KMS-11 (cell line): ENCODE results near the gene ALDH3B2.

Source experiments
- H2AFZ ChIP-seq: fragments of 200-600 bp; sonication (generic); 2 replicates; pipeline ENCODE4 v1.6.1; 2016; ENCODE audit warnings: antibody characterized with exemption, mixed run types, low read depth
- H3K27ac ChIP-seq: fragments of 200-600 bp; sonication (generic); 2 replicates; pipeline ENCODE4 v1.6.1; 2016; ENCODE audit warnings: mild to moderate bottlenecking, mixed run types
- H3K27me3 ChIP-seq: fragments of 200-600 bp; sonication (generic); 2 replicates; pipeline ENCODE4 v1.6.1; 2017; ENCODE audit warnings: mild to moderate bottlenecking, low read depth, mixed run types, moderate library complexity; ENCODE audit not compliant: insufficient read depth
- H3K36me3 ChIP-seq: fragments of 200-600 bp; sonication (generic); 2 replicates; pipeline ENCODE4 v1.6.1; 2017; ENCODE audit warnings: mild to moderate bottlenecking, mixed run types; ENCODE audit not compliant: insufficient read depth
- H3K4me1 ChIP-seq: fragments of 200-600 bp; sonication (generic); 2 replicates; pipeline ENCODE4 v1.6.1; 2016; ENCODE audit warnings: mild to moderate bottlenecking, low read depth, mixed run types; ENCODE audit not compliant: poor library complexity, severe bottlenecking
- H3K4me2 ChIP-seq: fragments of 200-600 bp; sonication (generic); 2 replicates; pipeline ENCODE4 v1.7.0; 2016; ENCODE audit warnings: mild to moderate bottlenecking, mixed run types
- H3K4me3 ChIP-seq: fragments of 200-600 bp; sonication (generic); IDR thresholded peaks from 2 replicates; pipeline ENCODE4 v1.6.1; 2017; ENCODE audit warnings: low read depth, low read length, mixed read lengths; ENCODE audit not compliant: insufficient read depth
- H3K79me2 ChIP-seq: fragments of 200-600 bp; sonication (generic); 2 replicates; pipeline ENCODE4 v1.6.1; 2016; ENCODE audit warnings: low read depth, mixed run types; ENCODE audit not compliant: insufficient read depth
- H3K9ac ChIP-seq: fragments of 200-600 bp; sonication (generic); 2 replicates; pipeline ENCODE4 v1.6.1; 2016; ENCODE audit warnings: mild to moderate bottlenecking, mixed run types
- H4K20me1 ChIP-seq: fragments of 200-600 bp; sonication (generic); 2 replicates; pipeline ENCODE4 v1.6.1; 2016; ENCODE audit warnings: mild to moderate bottlenecking, mixed run types; ENCODE audit not compliant: insufficient read depth
- TF ChIP-seq, protein P1 (sequence below): fragments of 200-600 bp; sonication (generic); conservative IDR thresholded peaks from 2 replicates; pipeline ENCODE4 v1.6.1; 2017; ENCODE audit warnings: low read depth, mild to moderate bottlenecking, antibody characterized with exemption, low read length, moderate library complexity, mixed read lengths

ALDH3B2 gene

DNA sequence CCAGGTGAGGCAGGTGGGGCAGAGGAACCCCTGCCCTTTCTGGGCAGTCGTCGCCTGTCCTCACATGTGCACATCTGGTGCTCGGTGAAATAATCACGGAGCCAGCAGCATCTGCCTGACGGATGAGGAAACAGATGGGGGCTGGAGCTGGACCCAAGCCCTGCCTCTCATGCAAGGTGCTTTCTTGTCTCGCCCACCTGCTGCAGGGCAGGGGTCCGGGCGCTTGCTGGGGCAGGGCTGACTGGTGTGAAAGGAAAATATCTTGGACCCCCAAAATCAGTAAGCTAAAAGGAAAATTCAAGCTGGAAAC lies 3.3 kb downstream of the ALDH3B2 start:
- Histone ChIP-seq H3K4me2 (no peak overlapping the region), H2AFZ (no peak overlapping the region), H3K4me1 (no peaks in the 10 kb centered on the region), H3K27ac (no peak overlapping the region), H3K4me3 (no peak overlapping the region), H3K9ac (no peak overlapping the region), H3K36me3 (no peaks in the 10 kb centered on the region), H3K79me2 (no peaks in the 10 kb centered on the region), H4K20me1 (no peaks in the 10 kb centered on the region), H3K27me3 (no peaks in the 10 kb centered on the region; the same call in 1 of the 2 replicates)
- TF ChIP-seq, protein P1, sequence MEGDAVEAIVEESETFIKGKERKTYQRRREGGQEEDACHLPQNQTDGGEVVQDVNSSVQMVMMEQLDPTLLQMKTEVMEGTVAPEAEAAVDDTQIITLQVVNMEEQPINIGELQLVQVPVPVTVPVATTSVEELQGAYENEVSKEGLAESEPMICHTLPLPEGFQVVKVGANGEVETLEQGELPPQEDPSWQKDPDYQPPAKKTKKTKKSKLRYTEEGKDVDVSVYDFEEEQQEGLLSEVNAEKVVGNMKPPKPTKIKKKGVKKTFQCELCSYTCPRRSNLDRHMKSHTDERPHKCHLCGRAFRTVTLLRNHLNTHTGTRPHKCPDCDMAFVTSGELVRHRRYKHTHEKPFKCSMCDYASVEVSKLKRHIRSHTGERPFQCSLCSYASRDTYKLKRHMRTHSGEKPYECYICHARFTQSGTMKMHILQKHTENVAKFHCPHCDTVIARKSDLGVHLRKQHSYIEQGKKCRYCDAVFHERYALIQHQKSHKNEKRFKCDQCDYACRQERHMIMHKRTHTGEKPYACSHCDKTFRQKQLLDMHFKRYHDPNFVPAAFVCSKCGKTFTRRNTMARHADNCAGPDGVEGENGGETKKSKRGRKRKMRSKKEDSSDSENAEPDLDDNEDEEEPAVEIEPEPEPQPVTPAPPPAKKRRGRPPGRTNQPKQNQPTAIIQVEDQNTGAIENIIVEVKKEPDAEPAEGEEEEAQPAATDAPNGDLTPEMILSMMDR = no peak

DNA sequence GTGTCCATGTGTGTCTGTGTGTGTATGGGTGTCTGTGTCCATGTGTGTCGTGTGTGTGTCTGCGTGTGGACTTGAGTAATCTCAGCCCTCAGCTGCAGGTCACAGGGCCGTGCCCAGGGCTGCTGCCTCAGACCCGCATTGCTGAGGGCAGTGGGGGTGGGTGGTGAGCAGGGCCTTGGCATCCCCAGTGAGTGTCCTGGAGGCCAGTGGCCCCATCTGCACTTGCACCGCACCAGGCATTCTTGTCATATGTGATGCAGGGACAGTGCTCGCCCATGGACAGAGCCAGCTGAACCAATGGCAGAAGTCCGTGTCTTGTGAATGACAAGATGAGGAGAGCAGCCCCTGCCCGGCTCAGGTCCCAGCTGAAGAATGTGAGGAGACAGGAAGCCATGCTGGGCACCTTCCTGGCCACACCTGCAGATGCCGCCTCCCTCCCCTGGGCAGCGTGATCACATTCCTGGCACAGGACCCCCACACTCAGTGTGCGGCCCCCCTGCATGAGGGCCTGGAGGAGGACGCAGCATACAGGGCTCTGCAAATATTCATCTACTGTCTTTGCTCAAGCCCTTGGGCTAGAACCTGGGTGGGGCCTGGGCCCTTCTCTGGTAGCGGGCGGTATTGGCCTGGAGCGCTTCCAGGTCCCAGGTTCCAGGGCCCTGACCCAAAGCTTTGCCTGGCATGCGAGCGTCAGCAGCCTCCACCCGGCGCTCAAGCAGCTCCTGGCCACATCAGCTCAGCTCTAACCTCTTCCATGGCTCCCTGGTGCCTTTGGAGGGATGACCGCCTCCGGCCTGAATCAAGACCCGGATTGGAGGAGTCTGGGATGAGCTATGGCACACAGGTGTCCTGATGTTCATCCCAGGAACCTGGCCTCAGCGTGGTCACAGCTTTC lies 3.9 kb downstream of the ALDH3B2 start:
- no peaks in the 10 kb centered on the region for H3K36me3 ChIP-seq
- no peak overlapping the region for H3K9ac ChIP-seq
- no peaks in the 10 kb centered on the region for H3K79me2 ChIP-seq
- H3K4me2 ChIP-seq = no peak overlapping the region
- no peak overlapping the region for H3K4me3 ChIP-seq
- no peak overlapping the region for H3K27ac ChIP-seq
- H3K27me3 ChIP-seq = no peaks in the 10 kb centered on the region; the same call in 1 of the 2 replicates
- no peak overlapping the region for H2AFZ ChIP-seq
- TF ChIP-seq, protein P1 = no peak
- H3K4me1 ChIP-seq = no peaks in the 10 kb centered on the region
- H4K20me1 ChIP-seq = no peaks in the 10 kb centered on the region

DNA sequence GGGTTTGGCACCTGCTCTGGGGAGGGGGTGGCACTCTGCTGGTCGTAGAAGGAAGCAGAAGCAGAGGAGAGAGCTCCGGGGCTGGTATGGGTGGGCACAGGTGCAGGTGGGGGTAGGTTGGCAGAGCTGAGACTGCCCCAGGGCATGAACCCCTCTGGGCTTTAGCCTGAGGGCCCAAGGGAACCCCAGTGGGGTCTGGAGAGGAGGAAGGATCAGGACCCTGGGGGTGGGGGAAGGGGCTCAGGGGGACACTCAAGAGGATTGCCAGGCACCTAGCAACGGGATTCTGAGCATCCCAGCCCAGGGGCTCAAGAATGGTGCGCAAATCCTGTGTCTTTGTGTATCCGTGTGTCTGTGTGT lies 6.3 kb downstream of the ALDH3B2 start:
- H3K36me3 ChIP-seq = no peaks in the 10 kb centered on the region
- H3K4me2 ChIP-seq = no peak overlapping the region
- H4K20me1 ChIP-seq = no peaks in the 10 kb centered on the region
- no peak overlapping the region for H2AFZ ChIP-seq
- no peak overlapping the region for H3K27ac ChIP-seq
- no peak overlapping the region for H3K4me3 ChIP-seq
- H3K79me2 ChIP-seq = no peaks in the 10 kb centered on the region
- no peaks in the 10 kb centered on the region; the same call in 1 of the 2 replicates for H3K27me3 ChIP-seq
- no peaks in the 10 kb centered on the region for H3K4me1 ChIP-seq
- H3K9ac ChIP-seq = no peak overlapping the region
- TF ChIP-seq, protein P1 = no peak

DNA sequence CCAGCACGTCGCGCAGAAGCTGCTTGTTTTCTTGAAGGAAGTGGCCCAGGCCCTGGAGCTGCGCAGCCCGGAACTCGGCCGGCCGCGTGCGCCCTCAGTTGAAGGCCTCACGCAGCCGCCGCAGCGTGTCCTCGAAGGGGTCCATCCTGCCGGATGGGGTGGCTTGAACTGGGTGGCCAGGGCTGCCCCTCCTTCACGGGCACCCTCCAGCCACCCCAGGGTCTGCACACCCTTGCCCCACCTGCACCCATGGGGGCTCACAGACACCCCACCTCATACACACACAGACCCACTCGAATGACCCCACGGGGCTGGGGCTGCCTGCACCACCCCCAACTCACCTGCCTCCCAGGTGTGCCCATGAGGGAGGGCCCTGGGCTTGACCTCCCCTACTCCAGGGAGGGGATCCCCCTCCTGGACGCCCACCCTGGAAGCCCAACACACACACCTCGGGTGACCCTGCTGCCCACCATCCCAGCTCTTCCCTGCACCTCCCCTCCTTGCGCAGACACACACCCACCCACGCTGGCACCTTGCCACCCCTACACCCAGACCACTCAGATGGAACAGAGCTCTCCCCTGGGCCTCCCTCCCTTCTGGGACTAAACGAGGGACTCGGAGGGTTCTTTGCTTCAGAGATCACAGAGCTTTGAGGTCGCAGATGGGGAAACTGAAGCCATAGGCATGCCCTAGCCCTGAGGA lies 6.8 kb downstream of the ALDH3B2 start:
- no peaks in the 10 kb centered on the region for H3K4me1 ChIP-seq
- no peak overlapping the region for H3K9ac ChIP-seq
- H3K27me3 ChIP-seq = no peaks in the 10 kb centered on the region; the same call in 1 of the 2 replicates
- H4K20me1 ChIP-seq = no peaks in the 10 kb centered on the region
- no peak overlapping the region for H2AFZ ChIP-seq
- no peak overlapping the region for H3K4me3 ChIP-seq
- H3K79me2 ChIP-seq = no peaks in the 10 kb centered on the region
- H3K4me2 ChIP-seq = no peak overlapping the region
- H3K27ac ChIP-seq = no peak overlapping the region
- no peaks in the 10 kb centered on the region for H3K36me3 ChIP-seq
- TF ChIP-seq, protein P1 = no peak
